HepG2 (cell line): Measurements from ENCODE around the gene SLCO2A1. TPM values are rescaled to one million over a fixed set of nuclear protein-coding genes. Genes with fewer than 3 reads are reported as not detected.

Source experiments
- ATAC-seq: fragments of 200-7000 bp; cut with Tn5 transposase; 3 replicates; pipeline ENCODE4 v1.9.1; 2020; ENCODE audit warnings: mild to moderate bottlenecking, moderate library complexity
- BruUV-seq: library from RNA; stranded (reverse); fragments of 400-500 nt; replicated peaks from 2 replicates; lab custom pipeline; 2021; lab: Mats Ljungman, UMichigan
- CTCF ChIA-PET: fragments of 300-600 bp; formaldehyde crosslinking; extraction: SDS; loops from one replicate; lab custom pipeline; 2021; ENCODE audit warnings: low total read pairs, inconsistent platforms, low intra/inter-chr PET ratio; lab: Yijun Ruan, JAX
- POLR2A ChIA-PET: fragments of 350-600 bp; sonication (Branson Sonifier 250); formaldehyde crosslinking; loops from one replicate; lab custom pipeline; 2020; ENCODE audit warnings: antibody characterized with exemption, inconsistent platforms; lab: Yijun Ruan, JAX
- DNase-seq: peaks from one replicate; pipeline ENCODE4 v3.0.0-alpha.2; 2015; ENCODE audit warnings: low spot score
- FAIRE-seq: peaks from 3 replicates; lab custom pipeline; 2011; peaks lifted over from hg19 to GRCh38; lab: Jason Lieb, UNC
- H2AFZ ChIP-seq: one replicate; pipeline ENCODE4 v1.6.1; 2011; ENCODE audit warnings: low read length, inconsistent platforms
- H3K27ac ChIP-seq: fragments of 300-600 bp; 3 replicates; pipeline ENCODE4 v1.8.0; 2011; ENCODE audit warnings: mixed run types, mild to moderate bottlenecking, mixed read lengths, low read length, inconsistent platforms; ENCODE audit not compliant: insufficient read depth; ENCODE audit errors: extremely low read length
- H3K27me3 ChIP-seq, 2 experiments: fragments of 200-600 bp in 1 of 2; 2 replicates in 1 of 2; 3 replicates in 1 of 2; pipeline versions ENCODE4 v1.6.0 to v1.8.0; 2011; ENCODE audit warnings: low read length in 2 of 2, mild to moderate bottlenecking in 2 of 2, moderate library complexity in 2 of 2, inconsistent platforms in 1 of 2; ENCODE audit not compliant: insufficient read depth in 2 of 2, control insufficient read depth in 1 of 2
- H3K36me3 ChIP-seq, 2 experiments: fragments of 200-600 bp in 1 of 2; replicated peaks in 1 of 2; 2 replicates in 1 of 2; 3 replicates in 1 of 2; pipeline versions ENCODE4 v1.5.1 to v1.8.0; 2011; ENCODE audit warnings: low read length in 2 of 2, inconsistent platforms in 1 of 2; ENCODE audit not compliant: insufficient read depth in 2 of 2, control insufficient read depth in 1 of 2
- H3K4me1 ChIP-seq: 2 replicates; pipeline ENCODE4 v1.5.1; 2012; ENCODE audit warnings: low read length, inconsistent platforms; ENCODE audit not compliant: insufficient read depth
- H3K4me2 ChIP-seq: 2 replicates; pipeline ENCODE4 v1.6.0; 2011; ENCODE audit warnings: low read depth, low read length, inconsistent platforms
- H3K4me3 ChIP-seq, 3 experiments: fragments of 200-600 bp in 1 of 3; sonication (generic), shearing (Covaris generic) in 1 of 3; replicated peaks in 1 of 3; 2 replicates each; pipeline ENCODE4 v1.5.1; 2011 to 2016; ENCODE audit warnings: low read length in 3 of 3, inconsistent platforms in 2 of 3, low read depth in 2 of 3, mild to moderate bottlenecking in 2 of 3, control low read depth in 1 of 3, mixed read lengths in 1 of 3; ENCODE audit not compliant: insufficient read depth in 1 of 3
- H3K79me2 ChIP-seq: one replicate; pipeline ENCODE4 v1.6.1; 2011; ENCODE audit warnings: low read length, inconsistent platforms; ENCODE audit not compliant: insufficient read depth
- H3K9ac ChIP-seq: 2 replicates; pipeline ENCODE4 v1.6.0; 2011; ENCODE audit warnings: mild to moderate bottlenecking, low read depth, low read length, inconsistent platforms; ENCODE audit not compliant: insufficient read depth
- H3K9me3 ChIP-seq: 2 replicates; pipeline ENCODE4 v1.5.1; 2012; ENCODE audit warnings: mild to moderate bottlenecking, low read length
- H4K20me1 ChIP-seq: 2 replicates; pipeline ENCODE4 v1.6.0; 2011; ENCODE audit warnings: inconsistent platforms, mild to moderate bottlenecking, low read length, moderate library complexity; ENCODE audit not compliant: insufficient read depth
- FOXO1 ChIP-seq: sonication (generic); formaldehyde crosslinking; IDR thresholded peaks from 2 replicates; pipeline ENCODE4 v1.4.0; 2020; ENCODE audit warnings: missing genetic modification reagents
- PHB2 ChIP-seq: fragments of 450-650 bp; IDR thresholded peaks from 2 replicates; pipeline ENCODE4 v1.6.1; 2018; ENCODE audit not compliant: partially characterized antibody
- TBP ChIP-seq: sonication (generic); formaldehyde crosslinking; IDR thresholded peaks from 2 replicates; pipeline ENCODE4 v1.5.0; 2020; ENCODE audit warnings: missing genetic modification reagents
- U2AF2 ChIP-seq: fragments of 200-400 bp; formaldehyde crosslinking; IDR thresholded peaks from 2 replicates; pipeline ENCODE4 v1.6.1; 2017; ENCODE audit warnings: low read depth, mild to moderate bottlenecking, low read length
- WIZ ChIP-seq: sonication (generic); formaldehyde crosslinking; IDR thresholded peaks from 2 replicates; pipeline ENCODE4 v1.5.1; 2020; ENCODE audit warnings: mild to moderate bottlenecking, missing genetic modification reagents
- ZNF10 ChIP-seq: sonication (generic); formaldehyde crosslinking; IDR thresholded peaks from 2 replicates; pipeline ENCODE4 v1.4.0; 2020; ENCODE audit warnings: mild to moderate bottlenecking, low read depth, missing genetic modification reagents, borderline replicate concordance
- ZNF572 ChIP-seq: sonication (generic); formaldehyde crosslinking; IDR thresholded peaks from 2 replicates; pipeline ENCODE4 v1.5.1; 2020; ENCODE audit warnings: mild to moderate bottlenecking, missing genetic modification reagents
- WGBS: methylation state at CpG from one replicate; pipeline ENCODE4 v1.1.6; 2017; ENCODE audit warnings: low lambda C conversion rate; 5-methylcytosine and 5-hydroxymethylcytosine counted together
- in situ Hi-C: cut with HindIII; loops from 2 replicates; pipeline ENCODE4 v1.10.0; 2017; ENCODE audit warnings: low pct_unique_long_range_greater_than_20kb; ENCODE audit not compliant: extremely low pct_ligation_motif_present
- intact Hi-C: fragments of 100-400 bp; cut with micrococcal nuclease; formaldehyde crosslinking; loops from one replicate; pipeline ENCODE4 v1.10.0; 2022; ENCODE audit not compliant: unreplicated experiment
- polyA plus RNA-seq, 8 experiments: library from polyadenylated mRNA; depleted of rRNA in 3 of 8; stranded (reverse) in 7 of 8; unstranded in 1 of 8; fragments of >200 nt; fragmentation: Illumina TruSeq in 4 of 8; extraction: Trizol in 4 of 8; gene quantifications; 2 replicates each; pipeline versions ENCODE4 v1.2.1 to v1.2.3, GENCODE V29; 2011 to 2016; ENCODE audit warnings: low read depth in 4 of 8, missing spikeins in 1 of 8, mixed read lengths in 1 of 8; ENCODE audit not compliant: insufficient read depth in 1 of 8
- total RNA-seq, 5 experiments: library from RNA; depleted of rRNA; stranded (reverse); fragments of >200 nt; fragmentation: Illumina TruSeq; extraction: Trizol; gene quantifications; 2 replicates each; pipeline ENCODE4 v1.2.3, GENCODE V29; 2016; ENCODE audit warnings: low read depth in 1 of 5
- TF ChIP-seq, protein P1 (sequence below): sonication (generic); formaldehyde crosslinking; IDR thresholded peaks from 2 replicates; pipeline ENCODE4 v1.8.1; 2023; ENCODE audit warnings: mild to moderate bottlenecking, missing genetic modification reagents
- TF ChIP-seq, protein P2 (sequence below): sonication (generic); formaldehyde crosslinking; IDR thresholded peaks from 2 replicates; pipeline ENCODE4 v1.8.1; 2022; ENCODE audit warnings: low read depth, mild to moderate bottlenecking, missing genetic modification reagents
- TF ChIP-seq, protein P3 (sequence below): sonication (generic); formaldehyde crosslinking; IDR thresholded peaks from 2 replicates; pipeline ENCODE4 v1.5.0; 2020; ENCODE audit warnings: mild to moderate bottlenecking, missing genetic modification reagents, borderline replicate concordance

SLCO2A1 gene
- total and polyA plus RNA-seq, 2 of the 13 experiments (the other 11 are each of a cell fraction or from before 2014, with no cell fraction given), result 0.04 TPM; not detected in 1

DNA sequence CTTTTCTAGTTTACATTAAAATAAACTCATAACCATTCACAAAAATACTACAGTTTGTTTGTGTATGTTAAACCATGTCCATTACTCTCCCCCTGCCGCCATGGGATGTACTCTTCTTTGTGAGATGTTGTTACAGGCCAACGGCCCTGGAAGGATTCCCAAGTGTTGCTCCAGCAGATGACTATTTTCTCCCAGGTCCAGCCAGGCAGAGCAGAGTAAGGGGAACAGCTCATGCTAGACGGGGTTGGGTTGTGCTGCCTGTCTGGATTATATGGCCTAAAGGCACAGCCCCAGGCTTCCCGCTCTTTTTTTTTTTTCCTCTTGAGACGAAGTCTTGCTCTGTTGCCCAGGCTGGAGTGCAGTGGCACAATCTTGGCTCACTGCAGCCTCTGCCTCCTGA is 24.5 kb upstream of the SLCO2A1 start:
- TF ChIP-seq U2AF2 (no peak), FOXO1 (CRISPR knock-in tag) (no peak), ZNF572 (CRISPR knock-in tag) (no peak)
- no peak overlapping the region for H2AFZ ChIP-seq
- no peak overlapping the region for H3K4me3 ChIP-seq
- CTCF ChIA-PET, result no interaction called here
- FAIRE-seq, result no peak
- H3K27me3 ChIP-seq, result peaks cover 0 to 6% of the 10 kb centered on the region in 2 experiments; a peak in 1 of 5 replicates
- in situ Hi-C loops, result no loop called here
- intact Hi-C loops, result no loop called here
- no peak overlapping the region for H3K27ac ChIP-seq
- no peak overlapping the region for H3K4me2 ChIP-seq
- no TSS peak for BruUV-seq
- H3K9me3 ChIP-seq, result no peaks in the 10 kb centered on the region
- no peaks in the 10 kb centered on the region for H4K20me1 ChIP-seq
- no peaks in the 10 kb centered on the region for H3K79me2 ChIP-seq
- POLR2A ChIA-PET, result no interaction called here
- WGBS, result 25% methylated on average over 5 of the region's 5 CpGs
- no peak overlapping the region for H3K9ac ChIP-seq
- no peak for DNase-seq
- peaks cover 30% of the 10 kb centered on the region for H3K4me1 ChIP-seq
- ATAC-seq, result no peak
- no peaks in the 10 kb centered on the region for H3K36me3 ChIP-seq

DNA sequence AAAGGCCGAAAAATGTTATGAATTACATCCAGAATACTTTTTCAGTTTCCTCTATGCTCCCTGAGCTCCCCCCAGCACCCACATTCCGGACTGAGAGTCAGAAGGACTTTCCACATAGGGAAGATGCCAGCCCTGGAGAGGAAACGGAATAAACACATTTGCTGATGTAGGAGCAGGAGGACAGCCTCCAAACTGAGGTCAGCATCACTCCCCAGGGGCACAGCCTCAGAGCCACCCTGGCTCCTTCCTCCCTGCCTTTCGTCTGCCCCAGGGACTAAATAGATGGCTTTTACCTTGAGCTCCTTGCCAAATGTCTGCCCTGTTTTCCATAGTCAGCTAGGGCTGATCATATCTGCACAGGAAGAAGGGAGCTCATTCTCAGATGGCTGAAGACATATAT is 22.6 kb upstream of the SLCO2A1 start:
- Histone ChIP-seq H3K36me3 (no peaks in the 10 kb centered on the region), H3K9ac (no peak overlapping the region), H3K9me3 (no peaks in the 10 kb centered on the region), H3K4me2 (no peak overlapping the region), H3K79me2 (no peaks in the 10 kb centered on the region), H4K20me1 (no peaks in the 10 kb centered on the region), H3K27ac (no peak overlapping the region), H3K27me3 (peaks cover 0 to 6% of the 10 kb centered on the region in 2 experiments; a peak in 1 of 5 replicates), H3K4me3 (no peak overlapping the region), H2AFZ (no peak overlapping the region), H3K4me1 (peaks cover 12% of the 10 kb centered on the region)
- ChIA-PET CTCF (no interaction called here), POLR2A (no interaction called here)
- no TSS peak for BruUV-seq
- in situ Hi-C loops, result no loop called here
- 7% methylated on average over 4 of the region's 4 CpGs for WGBS
- no peak for ATAC-seq
- DNase-seq, result no peak
- no peak for FAIRE-seq
- intact Hi-C loops, result no loop called here
- TF ChIP-seq, protein P1, sequence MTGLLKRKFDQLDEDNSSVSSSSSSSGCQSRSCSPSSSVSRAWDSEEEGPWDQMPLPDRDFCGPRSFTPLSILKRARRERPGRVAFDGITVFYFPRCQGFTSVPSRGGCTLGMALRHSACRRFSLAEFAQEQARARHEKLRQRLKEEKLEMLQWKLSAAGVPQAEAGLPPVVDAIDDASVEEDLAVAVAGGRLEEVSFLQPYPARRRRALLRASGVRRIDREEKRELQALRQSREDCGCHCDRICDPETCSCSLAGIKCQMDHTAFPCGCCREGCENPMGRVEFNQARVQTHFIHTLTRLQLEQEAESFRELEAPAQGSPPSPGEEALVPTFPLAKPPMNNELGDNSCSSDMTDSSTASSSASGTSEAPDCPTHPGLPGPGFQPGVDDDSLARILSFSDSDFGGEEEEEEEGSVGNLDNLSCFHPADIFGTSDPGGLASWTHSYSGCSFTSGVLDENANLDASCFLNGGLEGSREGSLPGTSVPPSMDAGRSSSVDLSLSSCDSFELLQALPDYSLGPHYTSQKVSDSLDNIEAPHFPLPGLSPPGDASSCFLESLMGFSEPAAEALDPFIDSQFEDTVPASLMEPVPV (CRISPR knock-in tag), result no peak
- TF ChIP-seq TBP (CRISPR knock-in tag) (no peak), WIZ (CRISPR knock-in tag) (no peak), ZNF10 (CRISPR knock-in tag) (no peak), PHB2 (no peak)
- TF ChIP-seq, protein P2, sequence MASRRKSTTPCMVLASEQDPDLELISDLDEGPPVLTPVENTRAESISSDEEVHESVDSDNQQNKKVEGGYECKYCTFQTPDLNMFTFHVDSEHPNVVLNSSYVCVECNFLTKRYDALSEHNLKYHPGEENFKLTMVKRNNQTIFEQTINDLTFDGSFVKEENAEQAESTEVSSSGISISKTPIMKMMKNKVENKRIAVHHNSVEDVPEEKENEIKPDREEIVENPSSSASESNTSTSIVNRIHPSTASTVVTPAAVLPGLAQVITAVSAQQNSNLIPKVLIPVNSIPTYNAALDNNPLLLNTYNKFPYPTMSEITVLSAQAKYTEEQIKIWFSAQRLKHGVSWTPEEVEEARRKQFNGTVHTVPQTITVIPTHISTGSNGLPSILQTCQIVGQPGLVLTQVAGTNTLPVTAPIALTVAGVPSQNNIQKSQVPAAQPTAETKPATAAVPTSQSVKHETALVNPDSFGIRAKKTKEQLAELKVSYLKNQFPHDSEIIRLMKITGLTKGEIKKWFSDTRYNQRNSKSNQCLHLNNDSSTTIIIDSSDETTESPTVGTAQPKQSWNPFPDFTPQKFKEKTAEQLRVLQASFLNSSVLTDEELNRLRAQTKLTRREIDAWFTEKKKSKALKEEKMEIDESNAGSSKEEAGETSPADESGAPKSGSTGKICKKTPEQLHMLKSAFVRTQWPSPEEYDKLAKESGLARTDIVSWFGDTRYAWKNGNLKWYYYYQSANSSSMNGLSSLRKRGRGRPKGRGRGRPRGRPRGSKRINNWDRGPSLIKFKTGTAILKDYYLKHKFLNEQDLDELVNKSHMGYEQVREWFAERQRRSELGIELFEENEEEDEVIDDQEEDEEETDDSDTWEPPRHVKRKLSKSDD (CRISPR knock-in tag), result no peak
- TF ChIP-seq, protein P3, sequence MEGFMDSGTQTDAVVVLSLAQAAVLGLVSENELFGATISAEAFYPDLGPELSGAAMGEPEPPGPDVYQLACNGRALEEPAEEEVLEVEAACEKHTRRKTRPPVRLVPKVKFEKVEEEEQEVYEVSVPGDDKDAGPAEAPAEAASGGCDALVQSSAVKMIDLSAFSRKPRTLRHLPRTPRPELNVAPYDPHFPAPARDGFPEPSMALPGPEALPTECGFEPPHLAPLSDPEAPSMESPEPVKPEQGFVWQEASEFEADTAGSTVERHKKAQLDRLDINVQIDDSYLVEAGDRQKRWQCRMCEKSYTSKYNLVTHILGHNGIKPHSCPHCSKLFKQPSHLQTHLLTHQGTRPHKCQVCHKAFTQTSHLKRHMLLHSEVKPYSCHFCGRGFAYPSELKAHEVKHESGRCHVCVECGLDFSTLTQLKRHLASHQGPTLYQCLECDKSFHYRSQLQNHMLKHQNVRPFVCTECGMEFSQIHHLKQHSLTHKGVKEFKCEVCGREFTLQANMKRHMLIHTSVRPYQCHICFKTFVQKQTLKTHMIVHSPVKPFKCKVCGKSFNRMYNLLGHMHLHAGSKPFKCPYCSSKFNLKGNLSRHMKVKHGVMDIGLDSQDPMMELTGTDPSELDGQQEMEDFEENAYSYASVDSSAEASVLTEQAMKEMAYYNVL, result no peak
